ENCODE data around the gene EIF2B2. TPM values are rescaled to one million over a fixed set of nuclear protein-coding genes. Genes with fewer than 3 reads are reported as not detected.

Gene EIF2B2
- polyA plus RNA-seq, 1 of the 3 experiments (the other 2 are of a cell fraction): 125 TPM

- no peak for TF ChIP-seq SMC3 (IDR thresholded peaks at IDR 0.05; ENCODE audit: low read depth, low read length)
- TF ChIP-seq CTCF (IDR thresholded peaks at IDR 0.05): no peak
- no peak for TF ChIP-seq GATA2 (CRISPR knock-in tag; IDR thresholded peaks at IDR 0.05)
- no peak for TF ChIP-seq RXRA (IDR thresholded peaks at IDR 0.05; ENCODE audit: borderline replicate concordance, low read depth)
- no peak for TF ChIP-seq GABPA (IDR thresholded peaks at IDR 0.05; ENCODE audit: low read depth)
Observed at GRCh38 chr14:74982661-74983060, 20.1 kb upstream of the EIF2B2 start (continued).

- no peaks in the 10 kb centered on the region for H3K27me3 ChIP-seq (ENCODE audit: insufficient read depth)
- H3F3A ChIP-seq (replicated peaks; ENCODE audit: insufficient read depth): no peaks in the 10 kb centered on the region
- no peaks in the 10 kb centered on the region for H3K79me2 ChIP-seq (ENCODE audit: insufficient read depth)
- POLR2A ChIA-PET: no interaction called here
- H3K36me3 ChIP-seq (replicated peaks in 1 of 2; ENCODE audit: control insufficient read depth in 1 of 2, insufficient read depth in 2 of 2, low read length in 1 of 2): no peaks in the 10 kb centered on the region
- H3K27ac ChIP-seq (ENCODE audit: low read depth in 2 of 2, low read length in 1 of 2): no peak overlapping the region
- H3K9me2 ChIP-seq: no peaks in the 10 kb centered on the region
- no peak overlapping the region for H3K4me2 ChIP-seq
- peaks cover 36 to 38% of the 10 kb centered on the region in 2 experiments; a peak in 3 of 4 replicates for H3K4me1 ChIP-seq (ENCODE audit: control insufficient read depth in 1 of 2, insufficient read depth in 2 of 2, low read depth in 1 of 2, low read length in 1 of 2)
- TF ChIP-seq POLR2AphosphoS5 (IDR thresholded peaks at IDR 0.05; ENCODE audit: low read depth, low read length) (no peak), JUND (IDR thresholded peaks at IDR 0.05) (no peak), USF2 (IDR thresholded peaks at IDR 0.05; ENCODE audit: borderline replicate concordance, low read depth, low read length) (no peak), YY1 (IDR thresholded peaks at IDR 0.05; ENCODE audit: low read depth) (no peak), CTCF (IDR thresholded peaks at IDR 0.05) (no peak), IRF3 (IDR thresholded peaks at IDR 0.05; ENCODE audit: low read depth, low read length) (no peak), SIN3A (IDR thresholded peaks at IDR 0.05; ENCODE audit: borderline replicate concordance, low read depth, low read length) (no peak), FOSL2 (IDR thresholded peaks at IDR 0.05; ENCODE audit: borderline replicate concordance, low read depth) (no peak), REST (IDR thresholded peaks at IDR 0.05; ENCODE audit: low read depth, low read length) (no peak), SMC3 (IDR thresholded peaks at IDR 0.05; ENCODE audit: low read depth, low read length) (no peak), USF1 (IDR thresholded peaks at IDR 0.05; ENCODE audit: borderline replicate concordance, low read depth) (no peak), RFX5 (IDR thresholded peaks at IDR 0.05; ENCODE audit: low read length) (no peak), RCOR1 (IDR thresholded peaks at IDR 0.05; ENCODE audit: low read length) (no peak), MXI1 (IDR thresholded peaks at IDR 0.05; ENCODE audit: low read depth, low read length) (no peak), GATA2 (CRISPR knock-in tag; IDR thresholded peaks at IDR 0.05) (no peak)
- CTCF ChIA-PET: interaction anchor here (0.9 to 2.4 kb wide), 3 partner anchors 37 to 105 kb away, joined by 3 to 10 read pairs (median 3); no protein-coding TSS in a partner anchor
- 100% methylated on average over 1 of the region's 1 CpG for WGBS (ENCODE audit: low lambda C conversion rate)
- H3K9ac ChIP-seq: no peak overlapping the region
- H3K9me3 ChIP-seq: no peaks in the 10 kb centered on the region
- H2AFZ ChIP-seq (ENCODE audit: low read depth): no peak overlapping the region
- no peaks in the 10 kb centered on the region for H4K20me1 ChIP-seq (ENCODE audit: insufficient read depth)
- no peak overlapping the region for H3K4me3 ChIP-seq (ENCODE audit: low read depth in 2 of 2, low read length in 1 of 2)
- no peak for DNase-seq
Observed at GRCh38 chr14:74983343-74983742, 19.4 kb upstream of the EIF2B2 start.

Measured in SK-N-SH (cell line).